PC-9 (cell line): ENCODE data around the gene SLC9A4. TPM values are rescaled to one million over a fixed set of nuclear protein-coding genes. Genes with fewer than 3 reads are reported as not detected.

Experiments used
- BruUV-seq: library from RNA; stranded (reverse); fragments of 400-500 nt; replicated peaks from 2 replicates; lab custom pipeline; 2021; lab: Mats Ljungman, UMichigan
- CTCF ChIA-PET: fragments of 300-600 bp; sonication (Branson Sonifier 250); formaldehyde crosslinking; loops from one replicate; lab custom pipeline; 2022; ENCODE audit warnings: antibody characterized with exemption; lab: Charles Lee
- POLR2A ChIA-PET: fragments of 300-600 bp; sonication (Branson Sonifier 250); formaldehyde crosslinking; loops from one replicate; lab custom pipeline; 2022; ENCODE audit warnings: antibody characterized with exemption; ENCODE audit not compliant: unreplicated experiment; lab: Charles Lee
- DNase-seq, 2 experiments: peaks; one replicate each; pipeline versions ENCODE4 v3.0.0 to v3.0.0-alpha.2; 2015 to 2022; ENCODE audit warnings: mixed read lengths in 1 of 2
- H2AFZ ChIP-seq: fragments of 200-600 bp; sonication (generic); 2 replicates; pipeline ENCODE4 v1.8.1; 2017; ENCODE audit warnings: antibody characterized with exemption
- H3F3A ChIP-seq: fragments of 200-600 bp; sonication (generic); 2 replicates; pipeline ENCODE4 v1.8.1; 2017; ENCODE audit warnings: antibody characterized with exemption, mild to moderate bottlenecking, low read depth; ENCODE audit not compliant: insufficient read depth
- H3K27ac ChIP-seq: fragments of 200-600 bp; sonication (generic); 2 replicates; pipeline ENCODE4 v1.6.1; 2016; ENCODE audit warnings: mixed run types
- H3K27me3 ChIP-seq: fragments of 200-600 bp; sonication (generic); 2 replicates; pipeline ENCODE4 v1.6.1; 2016; ENCODE audit warnings: low read depth, mixed run types; ENCODE audit not compliant: insufficient read depth
- H3K36me3 ChIP-seq: fragments of 200-600 bp; sonication (generic); 2 replicates; pipeline ENCODE4 v1.6.1; 2016; ENCODE audit warnings: low read depth, mixed run types
- H3K4me1 ChIP-seq: fragments of 200-600 bp; sonication (generic); replicated peaks from 2 replicates; pipeline ENCODE4 v1.6.1; 2016; ENCODE audit warnings: mixed run types; ENCODE audit not compliant: insufficient read depth
- H3K4me2 ChIP-seq: fragments of 200-600 bp; sonication (generic); 2 replicates; pipeline ENCODE4 v1.6.1; 2017; ENCODE audit warnings: mixed run types
- H3K4me3 ChIP-seq: fragments of 200-600 bp; sonication (generic); 2 replicates; pipeline ENCODE4 v1.6.1; 2016; ENCODE audit warnings: mixed run types
- H3K79me2 ChIP-seq: fragments of 200-600 bp; sonication (generic); 2 replicates; pipeline ENCODE4 v1.6.1; 2017; ENCODE audit warnings: low read depth, mixed run types
- H3K9me2 ChIP-seq: fragments of 200-600 bp; sonication (generic); 2 replicates; pipeline ENCODE4 v1.8.1; 2017; ENCODE audit warnings: mild to moderate bottlenecking; ENCODE audit not compliant: insufficient read depth
- H3K9me3 ChIP-seq: fragments of 200-600 bp; sonication (generic); 2 replicates; pipeline ENCODE4 v1.8.1; 2016; ENCODE audit warnings: low read depth; ENCODE audit not compliant: insufficient read depth
- H4K20me1 ChIP-seq: fragments of 200-600 bp; sonication (generic); 2 replicates; pipeline ENCODE4 v1.8.1; 2017; ENCODE audit not compliant: insufficient read depth
- EZH2 ChIP-seq: fragments of 200-600 bp; sonication (generic); IDR thresholded peaks from 2 replicates; pipeline ENCODE4 v1.8.0; 2017; ENCODE audit warnings: antibody characterized with exemption, low read depth
- intact Hi-C: fragments of 100-400 bp; cut with micrococcal nuclease; formaldehyde crosslinking; loops from one replicate; pipeline ENCODE4 v1.10.0; 2022; ENCODE audit not compliant: unreplicated experiment
- total RNA-seq: library from RNA; stranded (reverse); gene quantifications from 2 replicates; pipeline ENCODE4 v1.2.3, GENCODE V29; 2021
- TF ChIP-seq, protein P1 (sequence below): fragments of 200-600 bp; sonication (generic); conservative IDR thresholded peaks from 2 replicates; pipeline ENCODE4 v1.6.1; 2017; ENCODE audit warnings: mixed run types, antibody characterized with exemption, mild to moderate bottlenecking, moderate library complexity

The SLC9A4 gene
- total RNA-seq, 1 experiment from 2014 or later: 0.85 TPM

GRCh38 chr2:102483086-102483485 lies 10.1 kb downstream of the SLC9A4 start:
- H3K27me3 ChIP-seq: no peaks in the 10 kb centered on the region
- no peaks in the 10 kb centered on the region for H3K9me3 ChIP-seq
- no peak overlapping the region for H2AFZ ChIP-seq
- H3K36me3 ChIP-seq: no peaks in the 10 kb centered on the region
- ChIA-PET CTCF (no interaction called here), POLR2A (no interaction called here)
- peaks cover 21% of the 10 kb centered on the region for H3K4me1 ChIP-seq
- H3K79me2 ChIP-seq: no peaks in the 10 kb centered on the region
- TF ChIP-seq, protein P1, sequence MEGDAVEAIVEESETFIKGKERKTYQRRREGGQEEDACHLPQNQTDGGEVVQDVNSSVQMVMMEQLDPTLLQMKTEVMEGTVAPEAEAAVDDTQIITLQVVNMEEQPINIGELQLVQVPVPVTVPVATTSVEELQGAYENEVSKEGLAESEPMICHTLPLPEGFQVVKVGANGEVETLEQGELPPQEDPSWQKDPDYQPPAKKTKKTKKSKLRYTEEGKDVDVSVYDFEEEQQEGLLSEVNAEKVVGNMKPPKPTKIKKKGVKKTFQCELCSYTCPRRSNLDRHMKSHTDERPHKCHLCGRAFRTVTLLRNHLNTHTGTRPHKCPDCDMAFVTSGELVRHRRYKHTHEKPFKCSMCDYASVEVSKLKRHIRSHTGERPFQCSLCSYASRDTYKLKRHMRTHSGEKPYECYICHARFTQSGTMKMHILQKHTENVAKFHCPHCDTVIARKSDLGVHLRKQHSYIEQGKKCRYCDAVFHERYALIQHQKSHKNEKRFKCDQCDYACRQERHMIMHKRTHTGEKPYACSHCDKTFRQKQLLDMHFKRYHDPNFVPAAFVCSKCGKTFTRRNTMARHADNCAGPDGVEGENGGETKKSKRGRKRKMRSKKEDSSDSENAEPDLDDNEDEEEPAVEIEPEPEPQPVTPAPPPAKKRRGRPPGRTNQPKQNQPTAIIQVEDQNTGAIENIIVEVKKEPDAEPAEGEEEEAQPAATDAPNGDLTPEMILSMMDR: no peak
- no peak for TF ChIP-seq EZH2
- intact Hi-C loops: no loop called here
- DNase-seq: no peak
- no peak overlapping the region for H3K4me2 ChIP-seq
- no peaks in the 10 kb centered on the region for H3K9me2 ChIP-seq
- no TSS peak for BruUV-seq
- H3K4me3 ChIP-seq: no peak overlapping the region
- H3F3A ChIP-seq: peaks cover 17% of the 10 kb centered on the region
- no peak overlapping the region for H3K27ac ChIP-seq
- no peaks in the 10 kb centered on the region for H4K20me1 ChIP-seq

DNA sequence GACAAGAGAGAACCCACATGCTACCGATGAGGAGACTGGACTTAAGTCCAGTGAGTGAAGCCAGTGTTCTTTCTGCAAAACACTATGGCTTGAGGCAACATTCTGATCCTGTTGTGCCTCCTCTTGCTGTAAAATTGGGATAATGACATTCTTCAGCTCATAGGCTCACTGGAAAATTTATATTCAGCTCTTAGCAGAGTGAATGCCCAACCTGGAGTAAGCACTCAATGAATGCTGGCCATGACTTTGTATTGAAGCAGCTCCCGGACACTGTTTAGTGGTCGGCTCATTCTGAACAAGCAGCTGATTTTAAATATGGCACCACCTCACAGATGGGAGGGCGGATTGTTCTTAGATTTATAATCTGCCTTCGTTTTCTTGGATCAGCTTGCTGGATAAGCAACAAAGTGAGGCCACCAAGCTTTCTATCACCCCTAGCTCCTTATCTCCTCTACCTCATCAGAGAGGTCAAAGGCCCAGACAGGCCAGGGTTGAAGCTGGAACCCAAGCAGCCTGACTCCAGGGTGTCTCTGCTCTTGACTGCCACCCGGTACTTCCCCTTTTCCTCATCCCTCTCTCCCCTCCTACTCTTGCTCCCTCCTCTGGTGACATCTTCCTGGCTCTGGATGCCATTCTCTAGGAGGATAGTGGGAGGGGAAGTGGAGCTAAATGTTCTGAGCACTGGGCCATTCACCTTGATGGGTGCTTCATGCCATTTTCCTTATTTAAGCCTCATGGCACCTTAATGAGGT lies 11.5 kb downstream of the SLC9A4 start:
- peaks cover 33% of the 10 kb centered on the region for H3K4me1 ChIP-seq
- no peak for DNase-seq
- peaks cover 6% of the 10 kb centered on the region; the same call in 1 of the 2 replicates for H3K9me3 ChIP-seq
- POLR2A ChIA-PET: no interaction called here
- H3K9me2 ChIP-seq: no peaks in the 10 kb centered on the region
- intact Hi-C loops: no loop called here
- CTCF ChIA-PET: interaction anchor here (0.6 kb wide), 1 partner anchor 24 kb away, joined by 4 read pairs; no protein-coding TSS in a partner anchor
- no peak overlapping the region for H3K4me2 ChIP-seq
- no peaks in the 10 kb centered on the region for H3K27me3 ChIP-seq
- H3K4me3 ChIP-seq: no peak overlapping the region
- peaks cover 27% of the 10 kb centered on the region for H3F3A ChIP-seq
- no peak overlapping the region for H3K27ac ChIP-seq
- no peaks in the 10 kb centered on the region for H3K79me2 ChIP-seq
- no peak for TF ChIP-seq EZH2
- TF ChIP-seq, protein P1: no peak
- H3K36me3 ChIP-seq: no peaks in the 10 kb centered on the region
- no peak overlapping the region for H2AFZ ChIP-seq
- no peaks in the 10 kb centered on the region for H4K20me1 ChIP-seq
- no TSS peak for BruUV-seq

- H3K4me1 ChIP-seq: peaks cover 38% of the 10 kb centered on the region
- H3K27me3 ChIP-seq: no peaks in the 10 kb centered on the region
- H3K27ac ChIP-seq: no peak overlapping the region
- no peak for DNase-seq
- H3K36me3 ChIP-seq: no peaks in the 10 kb centered on the region
- ChIA-PET POLR2A (no interaction called here), CTCF (no interaction called here)
- H4K20me1 ChIP-seq: no peaks in the 10 kb centered on the region
- TF ChIP-seq EZH2: no peak
- no peaks in the 10 kb centered on the region for H3K79me2 ChIP-seq
- intact Hi-C loops: no loop called here
- H3K9me3 ChIP-seq: peaks cover 6% of the 10 kb centered on the region; the same call in 1 of the 2 replicates
- no peak overlapping the region for H3K4me3 ChIP-seq
- peaks cover 27% of the 10 kb centered on the region for H3F3A ChIP-seq
- no peak overlapping the region for H2AFZ ChIP-seq
- H3K4me2 ChIP-seq: no peak overlapping the region
- no peaks in the 10 kb centered on the region for H3K9me2 ChIP-seq
- BruUV-seq: no TSS peak
Measured at GRCh38 chr2:102485147-102485785, 12.2 kb downstream of the SLC9A4 start.
